A549 (cell line): Measurements from ENCODE around the gene ABLIM3. TPM values are rescaled to one million over a fixed set of nuclear protein-coding genes. Genes with fewer than 3 reads are reported as not detected.

Source experiments
- ATAC-seq, 2 experiments: fragments of 200-7000 bp in 1 of 2; fragments of >200 bp in 1 of 2; cut with Nextera tagmentation in 1 of 2; cut with Tn5 transposase in 1 of 2; 3 replicates each; pipeline versions ENCODE4 v1.8.0 to v1.9.1; 2018 to 2020; ENCODE audit warnings: mild to moderate bottlenecking in 1 of 2, moderate library complexity in 1 of 2
- CTCF ChIA-PET: fragments of 300-600 bp; sonication (Branson Sonifier 250); formaldehyde crosslinking; extraction: SDS; loops from one replicate; lab custom pipeline; 2021; ENCODE audit warnings: antibody characterized with exemption, inconsistent platforms; lab: Yijun Ruan, JAX
- POLR2A ChIA-PET: fragments of 350-600 bp; formaldehyde crosslinking; extraction: SDS; loops from one replicate; lab custom pipeline; 2021; ENCODE audit warnings: antibody characterized with exemption, inconsistent platforms; lab: Yijun Ruan, JAX
- DNase-seq, 2 experiments: peaks; one replicate each; pipeline versions ENCODE4 v3.0.0 to v3.0.0-alpha.2; 2011 to 2016; ENCODE audit warnings: low read depth in 1 of 2, low spot score in 1 of 2
- FAIRE-seq: peaks from 2 replicates; lab custom pipeline; 2011; peaks lifted over from hg19 to GRCh38; lab: Jason Lieb, UNC
- H3K27ac ChIP-seq, 2 experiments: fragments of >200 bp; sonication (Bioruptor Twin); formaldehyde crosslinking; 3 replicates each; pipeline ENCODE4 v1.5.1; 2016 to 2017
- H3K4me1 ChIP-seq: fragments of >200 bp; sonication (Bioruptor Twin); formaldehyde crosslinking; 3 replicates; pipeline ENCODE4 v1.6.1; 2016
- H3K4me2 ChIP-seq: fragments of >200 bp; sonication (Bioruptor Twin); formaldehyde crosslinking; 3 replicates; pipeline ENCODE4 v1.6.1; 2016
- H3K4me3 ChIP-seq: fragments of >200 bp; sonication (Bioruptor Twin); formaldehyde crosslinking; 3 replicates; pipeline ENCODE4 v1.5.1; 2016
- H3K9me3 ChIP-seq: fragments of >200 bp; sonication (Bioruptor Twin); formaldehyde crosslinking; 3 replicates; pipeline ENCODE4 v1.6.1; 2016
- BHLHE40 ChIP-seq: IDR thresholded peaks from 2 replicates; pipeline ENCODE4 v1.6.1; 2012; ENCODE audit warnings: low read depth, low read length, inconsistent platforms
- CBX2 ChIP-seq: fragments of 200-600 bp; sonication (generic); IDR thresholded peaks from 2 replicates; pipeline ENCODE4 v1.6.1; 2016; ENCODE audit warnings: low read depth, mild to moderate bottlenecking, borderline replicate concordance
- CHD2 ChIP-seq: fragments of 150-350 bp; IDR thresholded peaks from 2 replicates; pipeline ENCODE4 v1.6.1; 2014; ENCODE audit warnings: low read length; ENCODE audit not compliant: partially characterized antibody
- CHD4 ChIP-seq: fragments of 200-600 bp; sonication (generic); IDR thresholded peaks from 2 replicates; pipeline ENCODE4 v1.6.1; 2016; ENCODE audit warnings: antibody characterized with exemption, mild to moderate bottlenecking, borderline replicate concordance
- EHMT2 ChIP-seq: fragments of 200-600 bp; sonication (generic); IDR thresholded peaks from 2 replicates; pipeline ENCODE4 v1.6.1; 2016; ENCODE audit warnings: antibody characterized with exemption, low read depth, mild to moderate bottlenecking, moderate library complexity
- EP300 ChIP-seq, 2 experiments: fragments of >200 bp; sonication (Bioruptor Twin); formaldehyde crosslinking; IDR thresholded peaks; 2 replicates in 1 of 2; 3 replicates in 1 of 2; pipeline ENCODE4 v1.6.1; 2016 to 2017
- ESRRA ChIP-seq: fragments of 150-350 bp; IDR thresholded peaks from 2 replicates; pipeline ENCODE4 v1.6.1; 2014; ENCODE audit warnings: mild to moderate bottlenecking, low read length, borderline replicate concordance
- FOSB ChIP-seq: fragments of 250-450 bp; sonication (Bioruptor Pico); IDR thresholded peaks from 2 replicates; pipeline ENCODE4 v1.5.0; 2020; ENCODE audit warnings: mild to moderate bottlenecking, moderate library complexity
- FOSL2 ChIP-seq, 2 experiments: fragments of 450-650 bp in 1 of 2; fragments of >200 bp in 1 of 2; sonication (Bioruptor Twin) in 1 of 2; formaldehyde crosslinking; IDR thresholded peaks; 2 replicates each; pipeline versions ENCODE4 v1.5.0 to v1.6.1; 2016 to 2020; ENCODE audit warnings: mild to moderate bottlenecking in 1 of 2, moderate library complexity in 1 of 2
- FOXS1 ChIP-seq: fragments of 250-450 bp; sonication (Bioruptor Pico); IDR thresholded peaks from 2 replicates; pipeline ENCODE4 v1.5.0; 2020; ENCODE audit warnings: mild to moderate bottlenecking, moderate library complexity
- GATA3 ChIP-seq: IDR thresholded peaks from 2 replicates; pipeline ENCODE4 v1.6.1; 2012; ENCODE audit warnings: borderline replicate concordance
- HEYL ChIP-seq: fragments of 250-450 bp; sonication (Bioruptor Pico); IDR thresholded peaks from 2 replicates; pipeline ENCODE4 v1.8.0; 2021; ENCODE audit warnings: mild to moderate bottlenecking, moderate library complexity
- HOXB5 ChIP-seq: fragments of 250-450 bp; sonication (Bioruptor Pico); IDR thresholded peaks from 2 replicates; pipeline ENCODE4 v1.5.0; 2020; ENCODE audit warnings: mild to moderate bottlenecking, moderate library complexity
- JUN ChIP-seq, 2 experiments: fragments of >200 bp; sonication (Bioruptor Twin); formaldehyde crosslinking; IDR thresholded peaks; 2 replicates in 1 of 2; 3 replicates in 1 of 2; pipeline ENCODE4 v1.6.1; 2016 to 2017
- JUNB ChIP-seq: fragments of >200 bp; sonication (Bioruptor Twin); formaldehyde crosslinking; IDR thresholded peaks from 2 replicates; pipeline ENCODE4 v1.6.1; 2016
- MAFK ChIP-seq: fragments of 450-650 bp; IDR thresholded peaks from 2 replicates; pipeline ENCODE4 v1.6.1; 2014; ENCODE audit not compliant: partially characterized antibody
- MAZ ChIP-seq: fragments of 150-350 bp; IDR thresholded peaks from 2 replicates; pipeline ENCODE4 v1.6.1; 2014; ENCODE audit warnings: antibody characterized with exemption, low read depth, low read length, borderline replicate concordance
- MYC ChIP-seq: IDR thresholded peaks from 2 replicates; pipeline ENCODE4 v1.6.1; 2012; ENCODE audit warnings: mild to moderate bottlenecking, inconsistent platforms, low read length, improper control_type of control experiment, borderline replicate concordance
- NFE2L2 ChIP-seq: fragments of 150-350 bp; conservative IDR thresholded peaks from 2 replicates; pipeline ENCODE4 v1.6.1; 2014; ENCODE audit warnings: low read length
- NR3C1 ChIP-seq: fragments of >200 bp; sonication (Bioruptor Twin); formaldehyde crosslinking; IDR thresholded peaks from 3 replicates; pipeline ENCODE4 v1.6.1; 2017
- RNF2 ChIP-seq: fragments of 200-600 bp; sonication (generic); IDR thresholded peaks from 2 replicates; pipeline ENCODE4 v1.6.1; 2016; ENCODE audit warnings: low read depth, mild to moderate bottlenecking, antibody characterized with exemption, moderate library complexity, borderline replicate concordance
- SMC3 ChIP-seq: fragments of >200 bp; sonication (Bioruptor Twin); formaldehyde crosslinking; IDR thresholded peaks from 3 replicates; pipeline ENCODE4 v1.6.1; 2018; ENCODE audit warnings: inconsistent platforms
- SREBF2 ChIP-seq: fragments of 450-650 bp; IDR thresholded peaks from 2 replicates; pipeline ENCODE4 v1.6.1; 2014; ENCODE audit warnings: mild to moderate bottlenecking, moderate library complexity
- ZC3H11A ChIP-seq: fragments of 450-650 bp; IDR thresholded peaks from 2 replicates; pipeline ENCODE4 v1.6.1; 2014; ENCODE audit warnings: antibody characterized with exemption, mild to moderate bottlenecking
- WGBS: methylation state at CpG from one replicate; pipeline ENCODE4 v1.1.6; 2017; ENCODE audit errors: missing lambda C conversion rate; 5-methylcytosine and 5-hydroxymethylcytosine counted together
- polyA plus RNA-seq, 4 experiments: library from polyadenylated mRNA; depleted of rRNA in 3 of 4; stranded (reverse); fragments of >200 nt; fragmentation: RNase III in 1 of 4; extraction: RNeasy Plus Mini Kit Qiagen cat#74134 plus additional on column Dnase treatment in 1 of 4; gene quantifications; 2 replicates in 3 of 4; 3 replicates in 1 of 4; pipeline ENCODE4 v1.2.3, GENCODE V29; 2011 to 2017
- TF ChIP-seq, protein P1 (sequence below): fragments of >200 bp; sonication (Bioruptor Twin); formaldehyde crosslinking; IDR thresholded peaks from 3 replicates; pipeline ENCODE4 v1.6.1; 2016
- TF ChIP-seq, protein P2 (sequence below): fragments of 200-600 bp; sonication (generic); IDR thresholded peaks from 2 replicates; pipeline ENCODE4 v1.6.1; 2016; ENCODE audit warnings: antibody characterized with exemption, mild to moderate bottlenecking, moderate library complexity
- TF ChIP-seq, protein P3 (sequence below): fragments of 250-450 bp; sonication (Bioruptor Pico); IDR thresholded peaks from 2 replicates; pipeline ENCODE4 v1.5.0; 2021; ENCODE audit warnings: mild to moderate bottlenecking, moderate library complexity, borderline replicate concordance

The ABLIM3 gene
- polyA plus RNA-seq, 2 of the 4 experiments (the other 2 are of a cell fraction), result 2.7 to 3.0 TPM

DNA sequence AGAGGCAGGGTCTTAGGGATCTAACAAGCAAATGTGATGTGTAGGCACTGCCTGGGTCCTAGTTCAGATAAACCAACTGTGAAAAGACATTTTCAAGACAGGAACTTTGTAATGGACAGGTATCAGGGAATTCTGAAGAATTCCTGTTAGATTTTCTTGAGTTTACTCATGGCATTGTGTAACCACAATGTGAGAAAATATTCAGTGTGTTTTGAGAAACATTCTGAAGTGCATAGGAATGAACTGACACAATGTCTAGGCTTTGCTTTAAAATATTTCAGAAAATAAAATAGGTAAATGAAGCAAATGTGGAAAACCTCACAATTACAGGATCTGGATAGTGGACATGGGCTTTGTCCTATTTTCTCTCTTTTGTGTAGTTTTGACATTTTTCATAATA is 115.2 kb downstream of the ABLIM3 start:
- no peak for FAIRE-seq
- POLR2A ChIA-PET, result no interaction called here
- Histone ChIP-seq H3K9me3 (no peaks in the 10 kb centered on the region), H3K27ac (no peak overlapping the region), H3K4me1 (no peaks in the 10 kb centered on the region), H3K4me3 (no peak overlapping the region), H3K4me2 (no peak overlapping the region)
- ATAC-seq, result no peak
- TF ChIP-seq, protein P1, sequence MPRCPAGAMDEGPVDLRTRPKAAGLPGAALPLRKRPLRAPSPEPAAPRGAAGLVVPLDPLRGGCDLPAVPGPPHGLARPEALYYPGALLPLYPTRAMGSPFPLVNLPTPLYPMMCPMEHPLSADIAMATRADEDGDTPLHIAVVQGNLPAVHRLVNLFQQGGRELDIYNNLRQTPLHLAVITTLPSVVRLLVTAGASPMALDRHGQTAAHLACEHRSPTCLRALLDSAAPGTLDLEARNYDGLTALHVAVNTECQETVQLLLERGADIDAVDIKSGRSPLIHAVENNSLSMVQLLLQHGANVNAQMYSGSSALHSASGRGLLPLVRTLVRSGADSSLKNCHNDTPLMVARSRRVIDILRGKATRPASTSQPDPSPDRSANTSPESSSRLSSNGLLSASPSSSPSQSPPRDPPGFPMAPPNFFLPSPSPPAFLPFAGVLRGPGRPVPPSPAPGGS, result no peak
- no peak for TF ChIP-seq FOSB (CRISPR knock-in tag)
- no peak for TF ChIP-seq JUN (IDR thresholded peaks at IDR 0.05)
- TF ChIP-seq, protein P2, sequence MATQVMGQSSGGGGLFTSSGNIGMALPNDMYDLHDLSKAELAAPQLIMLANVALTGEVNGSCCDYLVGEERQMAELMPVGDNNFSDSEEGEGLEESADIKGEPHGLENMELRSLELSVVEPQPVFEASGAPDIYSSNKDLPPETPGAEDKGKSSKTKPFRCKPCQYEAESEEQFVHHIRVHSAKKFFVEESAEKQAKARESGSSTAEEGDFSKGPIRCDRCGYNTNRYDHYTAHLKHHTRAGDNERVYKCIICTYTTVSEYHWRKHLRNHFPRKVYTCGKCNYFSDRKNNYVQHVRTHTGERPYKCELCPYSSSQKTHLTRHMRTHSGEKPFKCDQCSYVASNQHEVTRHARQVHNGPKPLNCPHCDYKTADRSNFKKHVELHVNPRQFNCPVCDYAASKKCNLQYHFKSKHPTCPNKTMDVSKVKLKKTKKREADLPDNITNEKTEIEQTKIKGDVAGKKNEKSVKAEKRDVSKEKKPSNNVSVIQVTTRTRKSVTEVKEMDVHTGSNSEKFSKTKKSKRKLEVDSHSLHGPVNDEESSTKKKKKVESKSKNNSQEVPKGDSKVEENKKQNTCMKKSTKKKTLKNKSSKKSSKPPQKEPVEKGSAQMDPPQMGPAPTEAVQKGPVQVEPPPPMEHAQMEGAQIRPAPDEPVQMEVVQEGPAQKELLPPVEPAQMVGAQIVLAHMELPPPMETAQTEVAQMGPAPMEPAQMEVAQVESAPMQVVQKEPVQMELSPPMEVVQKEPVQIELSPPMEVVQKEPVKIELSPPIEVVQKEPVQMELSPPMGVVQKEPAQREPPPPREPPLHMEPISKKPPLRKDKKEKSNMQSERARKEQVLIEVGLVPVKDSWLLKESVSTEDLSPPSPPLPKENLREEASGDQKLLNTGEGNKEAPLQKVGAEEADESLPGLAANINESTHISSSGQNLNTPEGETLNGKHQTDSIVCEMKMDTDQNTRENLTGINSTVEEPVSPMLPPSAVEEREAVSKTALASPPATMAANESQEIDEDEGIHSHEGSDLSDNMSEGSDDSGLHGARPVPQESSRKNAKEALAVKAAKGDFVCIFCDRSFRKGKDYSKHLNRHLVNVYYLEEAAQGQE, result no peak
- no peak for TF ChIP-seq RNF2
- no peak for TF ChIP-seq CBX2
- no peak for TF ChIP-seq FOSL2 (IDR thresholded peaks at IDR 0.05)
- TF ChIP-seq FOSL2 (CRISPR knock-in tag; IDR thresholded peaks at IDR 0.05), result no peak
- no peak for TF ChIP-seq SMC3
- TF ChIP-seq CHD2, result no peak
- no peak for TF ChIP-seq MYC
- TF ChIP-seq SREBF2, result no peak
- TF ChIP-seq MAFK, result no peak
- TF ChIP-seq EP300 (IDR thresholded peaks at IDR 0.05), result no peak
- CTCF ChIA-PET, result interaction anchor here (1.0 to 1.4 kb wide), 2 partner anchors 28 to 812 kb away, joined by 3 read pairs; no protein-coding TSS in a partner anchor
- DNase-seq, result no peak

DNA sequence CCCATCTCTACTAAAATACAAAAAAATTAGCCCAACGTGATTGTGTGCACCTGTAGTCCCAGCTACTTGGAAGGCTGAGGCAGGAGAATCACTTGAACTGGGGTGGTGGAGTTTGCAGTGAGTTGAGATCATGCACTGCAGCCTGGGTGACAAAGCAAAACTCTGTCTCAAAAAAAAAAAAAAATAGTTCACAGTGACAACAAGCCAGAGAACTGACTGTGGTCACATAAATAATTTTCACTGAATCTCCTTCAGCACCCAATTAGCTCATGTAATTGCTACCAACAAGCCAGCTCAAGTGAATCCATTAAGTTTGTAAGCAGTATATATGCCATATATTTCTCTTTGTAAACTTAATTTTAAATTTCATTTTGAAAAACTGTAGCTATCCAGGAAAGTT is 115.8 kb downstream of the ABLIM3 start:
- ChIA-PET POLR2A (no interaction called here), CTCF (interaction anchor here (0.7 to 2.8 kb wide), 5 partner anchors 12 to 127 kb away, joined by 3 to 13 read pairs (median 9); partner anchors contain the start of gene ABLIM3)
- Histone ChIP-seq H3K27ac (no peak overlapping the region), H3K4me1 (no peaks in the 10 kb centered on the region), H3K4me2 (no peak overlapping the region), H3K9me3 (no peaks in the 10 kb centered on the region), H3K4me3 (no peak overlapping the region)
- 12% methylated on average over 1 of the region's 1 CpG for WGBS
- no peak for TF ChIP-seq MYC
- no peak for TF ChIP-seq BHLHE40
- no peak for TF ChIP-seq CHD4
- no peak for TF ChIP-seq MAFK
- no peak for TF ChIP-seq RNF2
- TF ChIP-seq ESRRA, result no peak
- TF ChIP-seq HEYL, result no peak
- no peak for TF ChIP-seq FOSB (CRISPR knock-in tag)
- no peak for TF ChIP-seq FOXS1 (CRISPR knock-in tag)
- TF ChIP-seq, protein P3, sequence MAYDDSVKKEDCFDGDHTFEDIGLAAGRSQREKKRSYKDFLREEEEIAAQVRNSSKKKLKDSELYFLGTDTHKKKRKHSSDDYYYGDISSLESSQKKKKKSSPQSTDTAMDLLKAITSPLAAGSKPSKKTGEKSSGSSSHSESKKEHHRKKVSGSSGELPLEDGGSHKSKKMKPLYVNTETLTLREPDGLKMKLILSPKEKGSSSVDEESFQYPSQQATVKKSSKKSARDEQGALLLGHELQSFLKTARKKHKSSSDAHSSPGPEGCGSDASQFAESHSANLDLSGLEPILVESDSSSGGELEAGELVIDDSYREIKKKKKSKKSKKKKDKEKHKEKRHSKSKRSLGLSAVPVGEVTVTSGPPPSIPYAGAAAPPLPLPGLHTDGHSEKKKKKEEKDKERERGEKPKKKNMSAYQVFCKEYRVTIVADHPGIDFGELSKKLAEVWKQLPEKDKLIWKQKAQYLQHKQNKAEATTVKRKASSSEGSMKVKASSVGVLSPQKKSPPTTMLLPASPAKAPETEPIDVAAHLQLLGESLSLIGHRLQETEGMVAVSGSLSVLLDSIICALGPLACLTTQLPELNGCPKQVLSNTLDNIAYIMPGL (CRISPR knock-in tag), result no peak
- TF ChIP-seq NR3C1, result no peak
- no peak for TF ChIP-seq JUN (IDR thresholded peaks at IDR 0.05)
- no peak for TF ChIP-seq JUNB
- no peak for TF ChIP-seq HOXB5 (CRISPR knock-in tag)
- no peak for TF ChIP-seq MAZ
- no peak for TF ChIP-seq FOSL2 (IDR thresholded peaks at IDR 0.05)
- TF ChIP-seq FOSL2 (CRISPR knock-in tag; IDR thresholded peaks at IDR 0.05), result no peak
- TF ChIP-seq NFE2L2, result no peak
- TF ChIP-seq EHMT2, result no peak
- TF ChIP-seq GATA3, result no peak
- no peak for TF ChIP-seq ZC3H11A
- FAIRE-seq, result no peak
- ATAC-seq, result no peak
- no peak for DNase-seq
